Measurements from ENCODE around the gene DPYSL4. TPM values are rescaled to one million over a fixed set of nuclear protein-coding genes. Genes with fewer than 3 reads are reported as not detected.
A peak's percentile ranks its signal among the peaks of the same experiment; 100 is the strongest.

The DPYSL4 gene
- total RNA-seq, 1 experiment from 2014 or later: 0.21 TPM

- no peak for DNase-seq (ENCODE audit: unreplicated experiment)
- POLR2A ChIA-PET: no interaction called here
- CTCF ChIA-PET: interaction anchor here (0.7 kb wide), 2 partner anchors 18 to 209 kb away, joined by 3 to 4 read pairs; no protein-coding TSS in a partner anchor
Observed at GRCh38 chr10:132162021-132162531, 24.7 kb upstream of the DPYSL4 start.

GRCh38 chr10:132162590-132163277, 24.0 kb upstream of the DPYSL4 start:
- no peak for DNase-seq (ENCODE audit: unreplicated experiment)
- Mint-ChIP-seq H3K4me1 (ENCODE audit: insufficient read depth, unreplicated experiment) (no peaks in the 10 kb centered on the region), H3K36me3 (ENCODE audit: insufficient read depth, unreplicated experiment) (no peaks in the 10 kb centered on the region), H3K27ac (ENCODE audit: low read depth, unreplicated experiment) (no peak overlapping the region), H3K27me3 (ENCODE audit: insufficient read depth, unreplicated experiment) (no peaks in the 10 kb centered on the region), H3K9me3 (ENCODE audit: unreplicated experiment) (no peaks in the 10 kb centered on the region), H3K4me3 (ENCODE audit: unreplicated experiment) (no peak overlapping the region)
- BruUV-seq (replicated peaks): no TSS peak
- ChIA-PET CTCF (interaction anchor here (0.7 kb wide), 2 partner anchors 19 to 208 kb away, joined by 3 to 4 read pairs; no protein-coding TSS in a partner anchor), POLR2A (no interaction called here)
- intact Hi-C loops (cut with micrococcal nuclease): no loop called here
- TF ChIP-seq, protein P1, sequence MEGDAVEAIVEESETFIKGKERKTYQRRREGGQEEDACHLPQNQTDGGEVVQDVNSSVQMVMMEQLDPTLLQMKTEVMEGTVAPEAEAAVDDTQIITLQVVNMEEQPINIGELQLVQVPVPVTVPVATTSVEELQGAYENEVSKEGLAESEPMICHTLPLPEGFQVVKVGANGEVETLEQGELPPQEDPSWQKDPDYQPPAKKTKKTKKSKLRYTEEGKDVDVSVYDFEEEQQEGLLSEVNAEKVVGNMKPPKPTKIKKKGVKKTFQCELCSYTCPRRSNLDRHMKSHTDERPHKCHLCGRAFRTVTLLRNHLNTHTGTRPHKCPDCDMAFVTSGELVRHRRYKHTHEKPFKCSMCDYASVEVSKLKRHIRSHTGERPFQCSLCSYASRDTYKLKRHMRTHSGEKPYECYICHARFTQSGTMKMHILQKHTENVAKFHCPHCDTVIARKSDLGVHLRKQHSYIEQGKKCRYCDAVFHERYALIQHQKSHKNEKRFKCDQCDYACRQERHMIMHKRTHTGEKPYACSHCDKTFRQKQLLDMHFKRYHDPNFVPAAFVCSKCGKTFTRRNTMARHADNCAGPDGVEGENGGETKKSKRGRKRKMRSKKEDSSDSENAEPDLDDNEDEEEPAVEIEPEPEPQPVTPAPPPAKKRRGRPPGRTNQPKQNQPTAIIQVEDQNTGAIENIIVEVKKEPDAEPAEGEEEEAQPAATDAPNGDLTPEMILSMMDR (IDR thresholded peaks at IDR 0.05; ENCODE audit: unreplicated experiment): no peak

More at GRCh38 chr10:132162021-132162531, 24.7 kb upstream of the DPYSL4 start:
- Mint-ChIP-seq H3K4me3 (ENCODE audit: unreplicated experiment) (no peak overlapping the region), H3K27me3 (ENCODE audit: insufficient read depth, unreplicated experiment) (no peaks in the 10 kb centered on the region), H3K4me1 (ENCODE audit: insufficient read depth, unreplicated experiment) (no peaks in the 10 kb centered on the region), H3K36me3 (ENCODE audit: insufficient read depth, unreplicated experiment) (no peaks in the 10 kb centered on the region), H3K27ac (ENCODE audit: low read depth, unreplicated experiment) (peak overlapping the region; percentile 63), H3K9me3 (ENCODE audit: unreplicated experiment) (no peaks in the 10 kb centered on the region)
- intact Hi-C loops (cut with micrococcal nuclease): no loop called here
- TF ChIP-seq, protein P1 (IDR thresholded peaks at IDR 0.05; ENCODE audit: unreplicated experiment): no peak
- no TSS peak for BruUV-seq (replicated peaks)

DNA sequence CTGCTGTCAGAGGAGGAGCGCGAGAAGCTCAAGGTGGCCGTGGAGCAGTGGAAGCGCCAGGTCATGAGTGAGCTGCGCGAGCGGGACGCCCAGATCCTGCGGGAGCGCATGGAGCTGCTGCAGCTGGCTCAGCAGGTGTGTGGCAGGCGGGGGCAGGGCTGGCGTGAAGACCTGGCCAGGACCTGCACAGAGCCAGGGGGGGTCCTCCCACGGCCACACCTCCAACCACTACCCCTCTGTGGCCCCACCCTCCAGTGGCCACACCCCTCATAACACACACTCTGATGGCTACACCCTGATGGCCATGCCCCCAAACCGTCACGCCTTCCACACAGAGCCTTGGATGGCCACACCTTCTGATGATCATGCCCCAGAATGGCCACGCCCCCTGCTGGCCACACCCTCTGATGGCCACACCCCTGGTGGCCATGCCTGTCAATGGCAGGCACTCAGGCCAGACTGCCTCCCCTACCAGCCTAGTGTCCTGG, 23.4 kb upstream of the DPYSL4 start:
- no peaks in the 10 kb centered on the region for H3K4me1 Mint-ChIP-seq (ENCODE audit: insufficient read depth, unreplicated experiment)
- peak; percentile 43 for DNase-seq (ENCODE audit: unreplicated experiment)
- no peak overlapping the region for H3K27ac Mint-ChIP-seq (ENCODE audit: low read depth, unreplicated experiment)
- ChIA-PET POLR2A (no interaction called here), CTCF (no interaction called here)
- no peaks in the 10 kb centered on the region for H3K9me3 Mint-ChIP-seq (ENCODE audit: unreplicated experiment)
- no peak overlapping the region for H3K4me3 Mint-ChIP-seq (ENCODE audit: unreplicated experiment)
- no TSS peak for BruUV-seq (replicated peaks)
- TF ChIP-seq, protein P1 (IDR thresholded peaks at IDR 0.05; ENCODE audit: unreplicated experiment): no peak
- no peaks in the 10 kb centered on the region for H3K36me3 Mint-ChIP-seq (ENCODE audit: insufficient read depth, unreplicated experiment)
- intact Hi-C loops (cut with micrococcal nuclease): no loop called here
- H3K27me3 Mint-ChIP-seq (ENCODE audit: insufficient read depth, unreplicated experiment): no peaks in the 10 kb centered on the region

DNA sequence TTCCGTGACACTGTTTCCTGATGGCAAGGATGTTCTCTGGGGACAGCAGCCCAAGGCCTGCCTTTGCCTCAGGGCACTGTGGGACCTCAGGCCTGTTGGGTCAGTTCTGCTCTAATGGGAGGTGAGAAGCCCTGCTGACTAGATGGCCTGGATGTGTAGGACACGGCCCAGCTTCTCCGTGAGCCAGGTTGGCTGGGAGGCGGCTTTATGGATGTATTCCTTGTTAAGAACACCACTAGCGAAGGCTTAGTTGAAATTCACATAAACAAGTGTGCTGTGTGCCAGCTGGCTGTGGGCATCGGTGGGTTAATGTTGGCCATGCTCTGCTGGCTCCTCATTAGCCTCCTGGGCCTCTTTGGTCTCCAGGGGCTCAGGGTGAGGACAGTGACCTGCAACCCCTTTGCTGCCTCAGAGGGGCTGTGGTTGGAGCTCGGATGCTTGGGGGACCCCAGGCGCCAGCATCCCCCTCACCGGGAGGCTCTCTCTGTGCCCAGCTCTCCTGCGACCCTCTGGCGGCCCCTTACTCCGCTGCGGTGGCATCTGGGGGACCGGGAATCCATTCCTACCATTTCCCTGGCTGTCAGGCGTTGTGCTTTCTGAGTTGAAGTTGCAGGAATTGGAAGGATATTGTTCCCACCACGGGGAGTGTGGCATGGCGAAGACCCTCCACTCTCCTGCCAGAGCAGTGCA, 22.8 kb upstream of the DPYSL4 start:
- BruUV-seq (replicated peaks): no TSS peak
- intact Hi-C loops (cut with micrococcal nuclease): no loop called here
- no peak for DNase-seq (ENCODE audit: unreplicated experiment)
- Mint-ChIP-seq H3K27me3 (ENCODE audit: insufficient read depth, unreplicated experiment) (no peaks in the 10 kb centered on the region), H3K27ac (ENCODE audit: low read depth, unreplicated experiment) (no peak overlapping the region), H3K36me3 (ENCODE audit: insufficient read depth, unreplicated experiment) (no peaks in the 10 kb centered on the region), H3K4me1 (ENCODE audit: insufficient read depth, unreplicated experiment) (no peaks in the 10 kb centered on the region), H3K9me3 (ENCODE audit: unreplicated experiment) (no peaks in the 10 kb centered on the region), H3K4me3 (ENCODE audit: unreplicated experiment) (no peak overlapping the region)
- POLR2A ChIA-PET: no interaction called here
- TF ChIP-seq, protein P1 (IDR thresholded peaks at IDR 0.05; ENCODE audit: unreplicated experiment): no peak
- CTCF ChIA-PET: no interaction called here

All from MCF 10A (cell line).